Adipocyte (in vitro differentiated cells): ENCODE data around the gene NOSTRIN.

Experiments
- DNase-seq: peaks from one replicate; pipeline ENCODE4 v3.0.0-alpha.2; 2015; ENCODE audit warnings: low read depth
- H3K27me3 ChIP-seq: replicated peaks from 2 replicates; pipeline ENCODE4 v1.7.0; 2013; ENCODE audit warnings: mild to moderate bottlenecking, low read length, moderate library complexity; ENCODE audit not compliant: control insufficient read depth, insufficient read depth
- H3K36me3 ChIP-seq: 2 replicates; pipeline ENCODE4 v1.7.0; 2013; ENCODE audit warnings: low read length, mild to moderate bottlenecking, moderate library complexity; ENCODE audit not compliant: control insufficient read depth, insufficient read depth, severe bottlenecking
- H3K4me1 ChIP-seq: 2 replicates; pipeline ENCODE4 v1.7.0; 2013; ENCODE audit warnings: mild to moderate bottlenecking, low read length, moderate library complexity; ENCODE audit not compliant: control insufficient read depth, insufficient read depth
- H3K4me3 ChIP-seq: 2 replicates; pipeline ENCODE4 v1.7.0; 2013; ENCODE audit warnings: mild to moderate bottlenecking, low read length, moderate library complexity
- H3K9ac ChIP-seq: 2 replicates; pipeline ENCODE4 v1.7.0; 2013; ENCODE audit warnings: mild to moderate bottlenecking, low read length, moderate library complexity
- H3K9me3 ChIP-seq: 2 replicates; pipeline ENCODE4 v1.7.0; 2013; ENCODE audit warnings: mild to moderate bottlenecking, low read length, moderate library complexity; ENCODE audit not compliant: control insufficient read depth

Gene NOSTRIN

GRCh38 chr2:168773719-168774521 lies 28.5 kb upstream of the NOSTRIN start:
- Histone ChIP-seq H3K36me3 (no peaks in the 10 kb centered on the region), H3K27me3 (no peaks in the 10 kb centered on the region), H3K4me3 (no peak overlapping the region), H3K4me1 (no peaks in the 10 kb centered on the region), H3K9me3 (no peaks in the 10 kb centered on the region), H3K9ac (no peak overlapping the region)
- peak; percentile 49 for DNase-seq

GRCh38 chr2:168775837-168776236 lies 26.6 kb upstream of the NOSTRIN start:
- DNase-seq, result no peak
- no peaks in the 10 kb centered on the region for H3K9me3 ChIP-seq
- H3K9ac ChIP-seq, result no peak overlapping the region
- no peaks in the 10 kb centered on the region for H3K4me1 ChIP-seq
- H3K36me3 ChIP-seq, result no peaks in the 10 kb centered on the region
- H3K27me3 ChIP-seq, result peaks cover 10% of the 10 kb centered on the region
- no peak overlapping the region for H3K4me3 ChIP-seq

- Histone ChIP-seq H3K9me3 (no peaks in the 10 kb centered on the region), H3K9ac (no peak overlapping the region), H3K4me3 (no peak overlapping the region), H3K4me1 (no peaks in the 10 kb centered on the region), H3K36me3 (no peaks in the 10 kb centered on the region), H3K27me3 (peaks cover 10% of the 10 kb centered on the region)
- DNase-seq, result no peak
Measured at GRCh38 chr2:168780669-168781071, 21.8 kb upstream of the NOSTRIN start.

GRCh38 chr2:168781191-168781817 lies 21.1 kb upstream of the NOSTRIN start:
- H3K4me3 ChIP-seq, result no peak overlapping the region
- no peak for DNase-seq
- H3K9me3 ChIP-seq, result no peaks in the 10 kb centered on the region
- H3K36me3 ChIP-seq, result no peaks in the 10 kb centered on the region
- no peaks in the 10 kb centered on the region for H3K4me1 ChIP-seq
- peaks cover 10% of the 10 kb centered on the region for H3K27me3 ChIP-seq
- no peak overlapping the region for H3K9ac ChIP-seq

- no peaks in the 10 kb centered on the region for H3K4me1 ChIP-seq
- no peak overlapping the region for H3K9ac ChIP-seq
- no peak for DNase-seq
- H3K9me3 ChIP-seq, result no peaks in the 10 kb centered on the region
- no peaks in the 10 kb centered on the region for H3K36me3 ChIP-seq
- no peak overlapping the region for H3K4me3 ChIP-seq
- H3K27me3 ChIP-seq, result peaks cover 16% of the 10 kb centered on the region
Measured at GRCh38 chr2:168782271-168782670, 20.2 kb upstream of the NOSTRIN start.

- DNase-seq, result no peak
- Histone ChIP-seq H3K4me3 (no peak overlapping the region), H3K36me3 (no peaks in the 10 kb centered on the region)
Measured at GRCh38 chr2:168784993-168785392, 17.4 kb upstream of the NOSTRIN start.

GRCh38 chr2:168787098-168787781 lies 15.2 kb upstream of the NOSTRIN start:
- DNase-seq, result no peak
- Histone ChIP-seq H3K4me3 (no peak overlapping the region), H3K4me1 (no peaks in the 10 kb centered on the region), H3K9ac (no peak overlapping the region), H3K27me3 (peaks cover 17% of the 10 kb centered on the region), H3K36me3 (no peaks in the 10 kb centered on the region), H3K9me3 (no peaks in the 10 kb centered on the region)

More at GRCh38 chr2:168784993-168785392, 17.4 kb upstream of the NOSTRIN start:
- H3K4me1 ChIP-seq, result no peaks in the 10 kb centered on the region
- no peak overlapping the region for H3K9ac ChIP-seq
- no peaks in the 10 kb centered on the region for H3K9me3 ChIP-seq
- peaks cover 21% of the 10 kb centered on the region for H3K27me3 ChIP-seq

- H3K9ac ChIP-seq, result no peak overlapping the region
Measured at GRCh38 chr2:168787782-168788376, 14.6 kb upstream of the NOSTRIN start.

GRCh38 chr2:168789776-168790175 lies 12.7 kb upstream of the NOSTRIN start:
- Histone ChIP-seq H3K27me3 (peaks cover 17% of the 10 kb centered on the region), H3K36me3 (no peaks in the 10 kb centered on the region), H3K9me3 (no peaks in the 10 kb centered on the region), H3K4me1 (no peaks in the 10 kb centered on the region), H3K4me3 (no peak overlapping the region), H3K9ac (no peak overlapping the region)
- no peak for DNase-seq

More at GRCh38 chr2:168787782-168788376, 14.6 kb upstream of the NOSTRIN start:
- no peaks in the 10 kb centered on the region for H3K36me3 ChIP-seq
- H3K27me3 ChIP-seq, result peaks cover 17% of the 10 kb centered on the region
- no peaks in the 10 kb centered on the region for H3K4me1 ChIP-seq
- no peak for DNase-seq
- H3K9me3 ChIP-seq, result no peaks in the 10 kb centered on the region
- H3K4me3 ChIP-seq, result no peak overlapping the region

GRCh38 chr2:168790226-168790902 lies 12.1 kb upstream of the NOSTRIN start:
- no peak for DNase-seq
- H3K9me3 ChIP-seq, result no peaks in the 10 kb centered on the region
- peaks cover 17% of the 10 kb centered on the region for H3K27me3 ChIP-seq
- no peaks in the 10 kb centered on the region for H3K4me1 ChIP-seq
- no peak overlapping the region for H3K4me3 ChIP-seq
- H3K36me3 ChIP-seq, result no peaks in the 10 kb centered on the region
- H3K9ac ChIP-seq, result no peak overlapping the region
